GM21786 (cell line): Measurements from ENCODE around the gene FAM3B.
"Not testable (repeated sequence)": the region's sequence is repeated elsewhere in the genome, so short reads cannot be mapped to it uniquely, and the experiment has no call there.

Experiments
- ATAC-seq: cut with Tn5 transposase; IDR thresholded peaks from one replicate; pipeline ENCODE4 v1.9.1; 2021; ENCODE audit not compliant: unreplicated experiment

FAM3B gene

DNA sequence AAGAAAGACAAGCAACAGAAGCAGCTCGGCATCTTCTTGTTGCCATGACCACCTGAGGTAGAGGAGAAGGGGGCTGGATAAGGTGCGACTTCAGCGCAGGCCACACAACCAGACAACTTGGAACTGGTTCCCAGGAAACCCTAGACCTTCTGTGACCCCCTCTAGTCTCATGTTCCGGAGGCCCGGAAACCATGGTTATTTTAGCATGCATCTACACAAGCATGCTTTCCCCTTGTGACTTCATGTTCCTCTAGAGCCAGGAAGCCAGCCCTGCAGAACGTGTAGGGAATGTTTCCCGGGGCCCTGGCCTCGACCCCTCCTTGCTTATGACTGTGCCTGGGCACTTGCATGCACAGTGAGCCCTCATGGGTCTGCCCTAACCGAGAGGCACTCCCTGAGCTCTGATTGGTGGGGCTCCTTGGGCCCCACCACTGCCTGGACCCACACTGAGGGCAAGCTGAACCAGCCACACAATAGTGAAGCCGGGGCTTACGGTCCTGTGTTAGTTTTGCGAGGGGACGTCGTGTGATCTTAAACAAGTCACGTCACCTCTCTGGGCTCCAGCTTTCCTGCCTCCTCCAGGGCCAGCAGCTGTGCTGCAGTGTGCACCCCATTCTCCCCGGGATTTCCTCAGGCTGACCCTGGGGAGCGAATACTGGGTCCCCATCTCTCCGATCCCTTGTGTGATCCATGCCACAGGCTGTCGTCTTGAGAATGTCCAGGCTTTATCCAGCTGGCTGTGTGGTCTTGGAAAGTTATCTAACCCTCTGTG is 33.2 kb downstream of the FAM3B start:
- ATAC-seq, result no peak

DNA sequence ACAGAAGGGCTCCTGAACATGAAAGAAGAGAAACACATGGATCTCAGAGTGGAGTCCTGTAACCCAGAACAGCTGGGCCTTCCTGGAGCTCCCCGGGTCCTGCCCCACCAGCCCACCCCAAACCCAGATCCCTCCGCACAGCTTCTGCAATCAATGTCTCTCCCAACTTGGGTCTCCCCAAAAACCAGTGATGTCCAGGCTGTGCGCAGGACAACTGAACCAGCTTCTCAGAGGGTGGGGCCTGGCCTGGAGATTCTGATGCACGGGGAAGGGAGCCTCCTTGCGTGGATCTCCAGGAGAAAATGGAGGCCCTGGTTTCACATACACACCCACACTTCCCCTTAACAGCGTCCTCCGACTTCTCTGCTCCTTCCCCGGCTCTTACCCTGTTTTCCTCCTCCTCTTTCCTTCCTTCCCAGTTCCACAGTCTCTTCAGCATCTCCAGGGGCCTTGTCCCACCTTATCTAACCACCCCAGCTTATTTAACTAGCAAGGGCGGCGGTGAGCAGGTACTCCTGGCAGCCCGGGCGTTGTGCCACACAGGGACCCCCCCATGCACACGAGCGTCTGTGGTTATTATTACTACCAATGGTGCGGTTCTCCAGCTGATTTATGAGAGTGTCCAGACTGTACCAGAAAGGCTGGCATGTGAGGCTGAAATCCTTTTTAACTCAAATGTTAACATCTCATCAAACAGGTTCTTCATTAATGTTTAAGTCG is 34.0 kb downstream of the FAM3B start:
- ATAC-seq, result no peak

DNA sequence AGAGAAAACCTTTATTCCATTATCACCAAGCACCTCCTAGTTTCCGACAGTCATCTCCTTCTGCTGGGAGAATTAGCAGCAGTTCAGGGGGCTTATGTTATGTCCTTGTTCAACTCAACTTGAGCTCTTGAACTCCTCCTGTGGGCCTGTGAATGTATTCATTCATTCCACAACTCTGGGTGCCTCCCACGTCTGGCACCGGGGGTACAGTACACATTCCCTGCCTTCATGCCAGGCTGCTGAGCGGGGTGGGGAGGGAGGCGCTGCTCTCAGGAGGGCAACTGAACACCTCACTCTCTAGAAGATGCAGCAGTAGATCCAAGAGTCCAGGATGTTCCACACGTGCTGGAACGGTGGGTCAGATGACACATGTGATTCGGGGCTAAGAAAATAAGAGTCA is 40.9 kb downstream of the FAM3B start:
- no peak for ATAC-seq

DNA sequence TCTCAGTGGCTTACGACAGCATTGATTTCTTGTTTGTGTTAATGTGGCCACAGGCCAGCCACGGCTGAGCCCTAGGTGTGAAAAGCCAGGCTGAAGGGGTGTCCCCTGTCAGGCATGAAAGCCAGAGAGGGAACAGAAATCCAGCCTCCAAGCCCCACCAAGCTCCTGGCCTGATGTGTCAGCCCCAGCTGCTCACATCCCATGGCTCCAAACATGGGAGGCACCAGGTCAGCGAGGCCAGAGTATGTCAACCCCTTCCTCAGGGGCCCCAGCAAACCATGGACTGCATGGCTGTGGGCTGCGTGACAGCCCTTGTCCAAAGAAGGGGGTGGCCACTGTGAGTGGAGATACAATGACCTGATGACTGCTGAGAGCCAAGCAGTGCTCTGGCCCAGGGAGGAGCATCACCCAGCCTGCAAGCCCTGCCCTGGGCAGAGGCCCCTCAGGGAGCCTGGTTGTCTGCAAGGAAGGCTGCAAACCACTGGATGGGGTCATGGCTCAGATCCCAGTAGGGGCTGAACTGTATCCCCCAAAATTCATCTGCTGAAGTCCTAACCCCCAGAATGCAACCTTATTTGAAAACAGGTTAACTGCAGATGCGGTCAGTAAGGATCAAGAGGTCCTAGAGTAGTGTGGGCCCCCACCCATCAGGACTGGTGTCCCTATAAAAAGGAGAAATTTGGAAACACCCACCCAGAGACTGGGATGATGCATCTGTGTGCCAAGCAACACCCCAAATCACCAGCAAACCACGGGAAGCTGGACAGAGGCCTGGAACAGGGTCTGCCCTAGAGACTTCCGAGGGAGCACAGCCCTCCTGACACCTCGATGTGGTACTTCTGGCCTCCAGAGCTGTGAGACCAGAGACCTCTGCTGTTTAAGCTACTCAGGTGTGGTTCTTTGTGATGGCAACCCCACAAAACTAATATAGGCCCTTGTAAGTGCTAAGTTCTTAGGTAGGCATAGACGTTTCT is 41.9 kb downstream of the FAM3B start:
- no peak for ATAC-seq

DNA sequence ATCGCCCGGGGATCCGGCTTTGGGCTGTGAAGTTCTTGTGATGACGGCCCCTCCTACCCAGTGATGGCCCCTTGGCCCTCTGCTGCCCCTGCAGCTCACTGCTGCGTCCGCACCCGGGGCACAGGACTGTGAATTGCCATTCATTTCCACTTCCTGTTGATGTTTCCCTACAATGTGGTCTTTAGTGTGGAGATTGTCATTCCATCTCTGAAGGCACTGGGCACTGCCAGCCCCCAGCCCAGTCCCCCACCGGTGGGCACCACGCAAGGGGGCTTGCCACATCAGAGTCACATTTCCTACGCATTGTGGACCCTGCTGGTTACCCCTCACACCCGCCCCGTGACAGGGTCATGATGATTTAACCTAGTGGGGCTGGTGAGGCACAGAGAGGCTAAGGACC is 42.7 kb downstream of the FAM3B start:
- no peak for ATAC-seq

DNA sequence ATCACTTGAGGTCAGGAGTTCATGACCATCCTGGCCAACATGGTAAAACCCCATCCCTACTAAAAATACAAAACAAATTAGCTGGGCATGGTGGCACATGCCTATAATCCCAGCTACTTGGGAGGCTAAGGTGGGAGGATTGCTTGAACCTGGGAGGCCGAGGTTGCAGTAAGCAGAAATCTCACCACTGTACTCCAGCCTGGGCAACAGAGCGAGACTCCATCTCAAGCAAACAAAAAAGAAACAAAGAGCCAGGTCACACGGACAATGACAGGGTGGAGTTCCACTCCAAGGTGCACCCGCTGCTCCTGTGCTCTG is 43.1 kb downstream of the FAM3B start:
- ATAC-seq, result not testable (repeated sequence)

DNA sequence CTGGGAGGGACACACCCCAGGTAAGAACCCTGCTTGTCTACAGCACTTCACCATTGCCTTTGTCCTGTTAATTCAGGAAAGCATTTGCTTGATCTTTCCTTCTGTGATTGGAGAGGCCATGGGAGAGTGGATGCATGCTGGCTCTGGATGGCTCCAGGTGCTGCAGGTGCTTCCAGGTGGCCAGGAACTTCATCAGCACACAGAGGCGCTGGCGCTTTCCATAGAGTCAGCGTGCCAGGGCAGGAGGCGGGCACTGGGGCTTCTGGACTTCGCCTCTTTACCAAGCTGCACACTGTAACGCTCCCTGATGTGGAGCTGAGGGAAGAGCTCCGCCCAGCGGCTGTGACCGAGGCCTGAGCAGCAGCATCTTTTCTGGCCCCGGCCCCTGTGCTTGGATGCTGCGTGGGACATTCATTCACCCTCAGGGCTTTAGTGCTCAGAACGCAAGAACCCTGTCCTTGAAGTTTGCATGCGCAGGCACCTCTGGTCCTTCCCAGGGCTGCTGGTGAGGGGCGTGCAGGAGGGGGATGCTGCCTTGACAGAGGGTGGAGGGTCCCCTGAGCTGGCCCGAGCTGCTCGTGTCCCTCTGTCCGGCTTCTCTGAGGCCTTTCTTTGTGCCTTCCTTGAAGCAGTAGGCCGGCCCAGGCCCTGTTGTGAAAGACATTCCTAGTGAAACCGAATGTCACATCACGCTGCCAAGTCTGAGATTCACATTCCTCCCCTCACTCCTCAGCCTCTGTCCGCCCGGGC is 43.6 kb downstream of the FAM3B start:
- ATAC-seq, result no peak

DNA sequence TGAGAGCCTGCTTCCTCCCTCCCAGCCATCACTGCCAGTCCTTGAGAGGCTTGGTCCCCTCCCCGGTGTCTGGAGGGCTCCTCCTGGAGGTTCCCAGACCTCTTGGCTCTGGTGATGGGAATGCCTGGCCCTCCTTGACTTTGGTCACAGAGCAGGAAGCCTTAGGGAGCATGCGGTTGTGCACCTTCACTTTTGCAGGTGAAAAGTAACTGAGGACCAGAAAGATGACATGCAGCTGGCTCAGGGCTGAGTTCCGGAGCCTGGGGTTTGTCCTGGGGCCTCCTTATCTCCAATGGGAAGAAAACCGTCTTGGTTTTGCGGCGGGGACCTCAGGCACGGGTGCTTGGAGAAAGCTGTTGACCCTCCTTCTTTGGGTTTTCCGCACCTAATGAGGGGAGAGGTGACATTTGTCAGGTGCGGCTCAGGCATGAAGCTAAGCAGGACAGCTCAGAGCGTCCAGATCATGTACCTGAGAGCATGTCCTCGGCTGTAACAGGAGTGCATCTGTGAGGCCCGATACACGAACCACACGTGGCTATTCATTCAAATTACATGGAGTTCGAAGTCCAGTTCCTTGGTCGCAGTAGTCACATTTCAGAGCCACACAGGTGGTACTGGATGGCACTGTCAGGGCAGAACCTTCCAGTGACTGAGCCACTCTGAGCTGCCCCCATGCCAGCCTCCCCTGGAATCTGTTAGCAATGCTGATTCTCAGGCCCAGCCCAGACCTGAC is 44.6 kb downstream of the FAM3B start:
- peak; percentile 2 for ATAC-seq

DNA sequence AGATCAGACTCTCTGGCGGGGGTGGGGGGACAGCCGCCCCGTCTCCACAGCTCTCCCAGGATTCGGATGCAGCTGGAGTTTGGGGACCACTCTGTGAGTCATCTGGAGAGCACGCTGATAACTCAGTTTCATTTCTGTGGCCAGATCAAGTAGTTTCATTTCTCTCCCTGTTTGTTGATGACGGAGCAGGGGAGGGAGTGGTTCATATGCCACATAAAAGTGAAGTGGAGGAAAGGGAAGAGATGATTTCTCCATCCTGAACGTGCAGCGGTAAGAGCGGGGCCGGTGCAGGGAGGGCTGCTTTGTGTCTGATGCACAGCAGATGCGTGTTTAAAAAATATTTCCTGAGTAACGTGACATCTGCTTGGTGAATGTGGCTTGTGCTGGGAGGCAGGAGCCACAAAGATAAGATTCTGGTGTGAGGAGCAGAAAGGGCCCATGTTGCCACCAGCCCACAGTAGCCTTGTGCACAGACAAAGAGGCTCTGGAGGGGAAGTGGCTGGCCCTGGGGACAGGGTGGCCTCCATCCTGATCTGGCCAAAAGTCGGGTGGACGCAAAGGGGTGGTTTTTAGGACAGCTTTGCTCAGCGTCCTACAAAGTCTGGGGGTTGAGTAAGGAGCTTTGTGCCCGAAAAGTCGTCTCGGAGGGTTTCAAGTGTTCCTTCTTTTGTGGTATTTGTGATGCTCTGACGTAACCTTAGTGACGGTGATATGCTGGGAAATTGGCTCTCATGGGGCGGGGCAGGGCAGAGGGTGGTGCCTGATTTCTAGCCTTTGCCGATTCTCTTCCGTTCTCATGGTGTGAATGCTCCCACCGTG is 45.4 kb downstream of the FAM3B start, which contains the start of gene MX2:
MX2 (plus strand) TSS at position 242 of the 819 bp plus-strand sequence. CDS start 14,880 bp downstream, outside the sequence.
- peak; percentile 65 for ATAC-seq

DNA sequence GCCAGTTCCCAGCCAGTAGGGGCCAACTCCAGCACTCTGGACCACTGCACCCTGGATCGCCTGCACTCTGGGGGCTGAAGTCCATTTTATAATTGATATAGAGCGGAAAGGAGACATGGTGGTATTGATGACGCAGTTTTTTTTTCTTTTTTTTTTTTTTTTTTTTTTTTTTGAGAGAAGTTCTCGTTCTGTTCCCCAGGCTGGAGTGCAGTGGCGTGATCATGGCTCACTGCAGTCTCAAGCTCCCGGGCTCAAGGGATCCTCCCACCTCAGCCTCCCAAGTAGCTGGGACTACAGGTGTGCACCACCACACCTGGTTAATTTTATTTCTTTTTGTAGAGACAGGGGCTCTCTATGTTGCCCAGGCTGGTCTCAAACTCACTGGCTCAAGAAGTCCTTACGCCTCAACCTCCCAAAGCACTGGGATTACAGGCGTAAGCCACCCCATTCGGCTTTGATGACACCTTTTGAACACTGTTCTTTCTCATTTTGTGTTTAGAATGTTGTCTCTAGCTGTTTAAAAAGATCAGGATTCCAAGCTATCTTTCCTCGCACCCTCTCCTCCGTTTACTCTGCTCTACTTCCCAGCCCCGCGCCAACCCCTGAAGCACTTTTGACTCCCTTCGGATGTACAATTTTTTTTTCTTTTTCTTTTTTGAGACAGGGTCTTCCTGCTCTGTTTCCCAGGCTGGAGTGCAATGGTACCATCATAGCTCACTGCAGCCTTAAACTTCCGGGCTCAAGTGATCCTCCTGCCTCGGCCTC is 46.2 kb downstream of the FAM3B start:
- ATAC-seq, result no peak

DNA sequence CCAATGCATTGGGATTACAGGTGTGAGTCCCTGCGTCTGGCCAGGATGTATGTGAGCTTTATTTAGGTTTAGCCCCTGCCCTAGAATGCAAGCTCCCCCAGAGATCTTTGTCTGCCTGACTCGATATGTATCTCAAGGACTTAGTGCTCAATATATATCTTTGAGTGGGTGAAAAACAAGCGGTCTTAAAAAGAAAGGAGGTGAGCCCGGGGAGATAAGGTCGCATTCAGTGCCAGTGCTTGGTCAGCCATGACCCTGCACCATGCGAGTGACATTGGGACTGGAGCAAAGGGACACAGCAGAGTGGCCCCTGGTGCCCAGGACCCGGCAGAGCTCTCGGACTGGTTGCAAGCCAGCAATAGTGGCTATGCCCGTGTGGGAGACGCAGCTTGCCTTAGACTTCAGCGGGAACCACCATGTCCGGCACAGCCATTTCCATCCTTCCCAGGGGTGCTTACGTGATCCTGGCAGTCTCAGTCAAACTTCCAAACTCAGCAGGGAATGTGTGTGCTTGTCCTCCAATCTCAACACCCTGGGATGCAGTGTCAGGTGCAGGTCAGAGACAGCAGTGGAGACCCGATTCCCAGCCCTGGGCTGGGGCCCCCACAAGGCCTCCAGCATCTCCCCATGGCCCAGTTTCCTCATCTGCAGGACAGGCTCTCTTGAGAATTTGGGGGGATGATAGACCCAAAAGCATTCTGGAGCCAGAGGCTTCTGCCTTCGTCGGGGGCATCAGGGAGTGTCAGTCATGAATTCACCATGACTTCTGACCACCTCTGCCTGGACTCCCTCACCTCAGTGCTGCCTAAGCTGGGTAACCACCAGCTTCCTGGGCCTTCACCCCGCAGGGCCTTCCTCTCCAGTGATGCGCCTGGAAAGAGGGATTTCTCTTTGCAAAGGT is 47.0 kb downstream of the FAM3B start:
- ATAC-seq, result no peak

DNA sequence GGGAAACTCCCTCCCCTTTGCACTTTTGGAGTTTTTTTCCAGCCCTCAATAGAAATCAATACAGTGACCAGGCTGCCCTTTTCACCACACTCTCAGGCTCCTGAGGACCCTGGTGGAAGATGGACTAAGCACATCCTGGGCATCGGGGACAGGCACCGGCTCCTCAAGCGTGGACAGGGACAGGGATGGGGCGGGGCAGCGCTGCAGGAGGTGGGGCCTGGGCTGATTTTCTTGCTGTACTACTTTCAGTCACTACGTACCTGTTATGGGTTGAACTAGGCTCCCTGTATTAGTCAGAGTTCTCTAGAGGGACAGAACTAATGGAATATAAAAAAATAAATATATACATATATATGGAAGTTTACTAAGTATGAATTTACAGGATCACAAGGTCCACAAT is 47.7 kb downstream of the FAM3B start:
- no peak for ATAC-seq

DNA sequence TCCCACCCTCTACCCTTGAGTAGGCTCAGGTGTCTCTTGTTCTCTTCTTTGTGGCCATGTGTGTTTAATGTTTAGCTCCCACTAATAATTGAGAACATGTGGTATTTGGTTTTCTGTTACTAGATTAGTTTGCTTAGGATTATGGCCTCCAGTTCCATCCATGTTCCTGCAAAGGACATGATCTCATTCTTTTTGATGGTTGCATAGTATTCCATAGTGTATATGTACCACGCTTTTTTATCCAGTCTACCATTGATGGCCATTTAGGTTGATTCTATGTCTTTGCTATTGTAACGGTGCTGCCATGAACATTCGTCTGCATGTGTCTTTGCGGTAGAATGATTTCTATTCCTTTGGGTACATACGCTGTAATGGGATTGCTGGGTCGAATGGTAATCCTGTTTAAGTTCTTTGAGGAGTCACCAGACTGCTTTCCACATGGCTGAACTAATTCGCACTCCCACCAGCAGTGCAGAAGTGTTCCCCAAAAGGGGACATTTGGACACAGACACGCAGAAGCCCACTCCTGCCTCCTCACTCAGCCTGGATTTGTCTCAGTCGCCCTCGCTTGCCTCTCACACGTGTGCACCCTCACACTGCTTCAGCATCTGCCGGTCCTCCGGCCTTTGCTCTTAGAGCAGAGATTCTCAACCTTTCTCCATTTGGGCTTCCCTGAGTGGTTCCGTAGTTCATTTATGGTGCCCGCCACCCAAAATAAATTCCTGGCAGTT is 48.9 kb downstream of the FAM3B start:
- ATAC-seq, result no peak

DNA sequence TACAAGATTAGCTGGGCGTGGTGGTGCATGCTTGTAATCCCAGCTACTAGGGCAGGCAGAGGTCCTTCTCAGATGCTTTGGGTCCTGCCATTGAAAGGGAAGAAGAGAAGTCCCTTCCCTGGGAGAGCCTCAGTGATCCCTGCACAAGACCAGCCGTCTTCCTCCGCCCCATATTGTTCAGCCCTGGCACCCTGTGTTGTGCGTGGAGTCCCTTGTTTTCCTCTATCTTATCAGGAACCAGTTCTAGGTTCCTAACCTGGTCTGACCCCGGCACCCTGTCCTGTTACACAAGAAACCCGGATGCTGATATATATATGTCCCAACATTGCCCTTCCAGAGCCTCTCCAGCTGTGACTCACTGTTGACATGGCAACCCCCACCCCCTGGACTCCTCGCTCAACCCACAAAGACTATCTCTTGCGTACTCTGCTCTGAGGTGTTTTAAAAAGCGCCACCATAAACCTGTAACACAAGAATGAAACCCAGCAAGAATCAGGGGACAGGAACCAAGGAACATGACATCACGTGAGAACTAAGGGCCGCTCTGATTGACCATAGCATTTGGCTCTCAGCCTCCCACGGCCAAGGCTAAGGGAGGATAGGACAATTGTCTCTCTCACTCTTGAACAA is 50.0 kb downstream of the FAM3B start:
- no peak for ATAC-seq

DNA sequence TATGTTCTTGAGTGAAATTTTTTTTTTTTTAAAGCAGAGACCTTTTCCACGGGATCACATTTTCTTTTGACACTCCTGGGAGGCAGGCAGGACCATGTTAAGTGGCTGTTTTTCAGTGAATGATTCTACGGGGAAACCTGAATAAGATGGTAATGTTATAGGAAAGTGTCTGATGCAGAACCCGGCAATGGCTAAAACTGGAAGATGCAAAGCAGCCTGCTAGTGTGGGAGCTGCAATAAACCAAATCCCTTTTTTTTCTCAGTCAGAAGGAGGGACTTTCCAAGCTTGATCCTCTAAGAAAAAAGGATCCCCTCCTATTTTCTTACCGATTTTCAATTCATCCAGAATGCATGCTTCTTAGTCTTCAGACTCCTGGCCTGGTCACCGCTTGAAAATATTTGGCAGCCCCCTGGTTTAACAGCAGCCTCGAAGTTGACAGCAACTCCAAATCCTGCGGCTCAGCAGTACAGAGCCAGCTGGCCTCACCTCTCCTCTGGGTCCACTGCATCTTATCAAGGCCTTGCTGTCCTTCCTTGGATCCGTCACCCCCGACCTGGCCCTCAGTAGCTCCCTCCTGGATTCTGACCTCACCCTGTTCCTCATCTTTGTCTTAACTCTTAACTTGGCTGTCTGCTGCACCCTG is 50.8 kb downstream of the FAM3B start:
- no peak for ATAC-seq
